HG03159 (cell line): Measurements from ENCODE around the gene SPACA7.

Experiments used
- ATAC-seq: cut with Tn5 transposase; IDR thresholded peaks from one replicate; pipeline ENCODE4 v1.9.1; 2021; ENCODE audit warnings: mild to moderate bottlenecking, moderate library complexity; ENCODE audit not compliant: unreplicated experiment

Gene SPACA7

GRCh38 chr13:112376050-112376681 is at the start of gene SPACA7:
Gene SPACA7, plus strand, starts transcription at chr13:112376355. Its CDS starts 31 bp downstream, at chr13:112376386.
- ATAC-seq = no peak

DNA sequence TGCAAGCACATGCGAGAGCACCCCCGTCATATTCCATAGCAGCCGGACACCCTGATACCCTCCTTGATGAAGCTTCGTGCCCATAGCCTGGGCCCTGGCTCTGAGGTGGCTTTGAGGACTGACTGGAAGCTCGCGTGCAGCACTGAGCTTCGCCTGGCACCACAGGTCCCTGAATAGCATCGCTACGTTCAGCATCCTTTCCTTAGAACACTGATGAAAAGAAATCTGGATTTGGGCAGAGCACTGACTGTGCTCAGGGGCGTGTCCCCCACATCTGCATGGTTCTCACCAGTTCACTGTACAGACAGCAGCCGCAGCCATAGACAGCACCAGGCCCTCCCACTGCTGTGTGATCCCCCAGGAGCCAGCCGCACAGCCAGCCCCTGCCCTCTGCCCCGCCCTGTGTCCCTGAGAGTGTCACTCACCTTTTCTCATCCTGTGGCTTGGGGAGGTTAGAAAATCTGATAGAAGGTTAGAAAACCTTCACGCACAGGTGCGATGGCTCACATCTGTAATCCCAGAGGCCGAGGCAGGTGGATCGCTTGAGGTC is 49.3 kb upstream of the SPACA7 start:
- ATAC-seq = no peak

DNA sequence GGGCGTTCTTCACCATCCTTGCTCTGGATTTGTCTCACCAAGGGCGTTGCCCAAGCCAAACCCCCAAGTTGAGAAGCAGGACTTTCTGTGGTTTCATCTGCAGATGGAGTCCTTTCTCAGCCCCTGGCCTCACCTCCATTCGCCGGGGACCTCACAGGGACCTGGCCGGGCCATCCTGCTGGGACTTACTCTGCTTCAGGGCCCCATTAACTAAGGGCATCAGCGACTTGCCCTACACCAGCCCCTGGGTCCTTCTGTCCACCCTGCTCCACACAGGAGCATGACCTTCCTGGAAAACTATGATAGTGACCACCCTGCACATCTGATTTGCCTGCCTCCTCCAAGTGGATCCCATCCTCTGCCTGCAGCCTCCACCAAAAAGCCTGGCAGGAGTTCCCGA is 47.2 kb upstream of the SPACA7 start:
- no peak for ATAC-seq

DNA sequence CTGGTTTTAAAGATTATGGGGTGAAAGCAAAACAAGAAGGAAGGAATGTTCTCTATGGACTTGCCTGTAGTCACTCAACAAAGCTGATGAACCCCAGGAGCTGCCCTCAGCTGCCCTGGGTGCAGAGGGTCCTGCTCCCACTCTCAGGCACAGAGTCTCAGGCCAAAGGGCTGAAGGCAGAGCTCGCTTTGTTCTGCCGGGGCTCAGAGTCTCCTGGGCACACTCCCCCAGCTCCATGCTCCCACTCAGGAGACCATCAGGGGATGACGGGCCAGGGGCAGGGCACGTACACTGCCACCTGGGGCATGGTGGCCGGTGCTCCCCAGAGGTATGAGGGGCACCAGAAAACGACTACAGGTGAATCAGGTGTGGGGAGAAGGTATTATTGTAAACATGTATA is 46.8 kb upstream of the SPACA7 start:
- no peak for ATAC-seq

GRCh38 chr13:112330066-112330465 is 46.1 kb upstream of the SPACA7 start:
- ATAC-seq = no peak

GRCh38 chr13:112330479-112331381 is 45.4 kb upstream of the SPACA7 start:
- ATAC-seq = no peak

GRCh38 chr13:112331675-112332074 is 44.5 kb upstream of the SPACA7 start:
- ATAC-seq = no peak

GRCh38 chr13:112332727-112333126 is 43.4 kb upstream of the SPACA7 start:
- no peak for ATAC-seq

DNA sequence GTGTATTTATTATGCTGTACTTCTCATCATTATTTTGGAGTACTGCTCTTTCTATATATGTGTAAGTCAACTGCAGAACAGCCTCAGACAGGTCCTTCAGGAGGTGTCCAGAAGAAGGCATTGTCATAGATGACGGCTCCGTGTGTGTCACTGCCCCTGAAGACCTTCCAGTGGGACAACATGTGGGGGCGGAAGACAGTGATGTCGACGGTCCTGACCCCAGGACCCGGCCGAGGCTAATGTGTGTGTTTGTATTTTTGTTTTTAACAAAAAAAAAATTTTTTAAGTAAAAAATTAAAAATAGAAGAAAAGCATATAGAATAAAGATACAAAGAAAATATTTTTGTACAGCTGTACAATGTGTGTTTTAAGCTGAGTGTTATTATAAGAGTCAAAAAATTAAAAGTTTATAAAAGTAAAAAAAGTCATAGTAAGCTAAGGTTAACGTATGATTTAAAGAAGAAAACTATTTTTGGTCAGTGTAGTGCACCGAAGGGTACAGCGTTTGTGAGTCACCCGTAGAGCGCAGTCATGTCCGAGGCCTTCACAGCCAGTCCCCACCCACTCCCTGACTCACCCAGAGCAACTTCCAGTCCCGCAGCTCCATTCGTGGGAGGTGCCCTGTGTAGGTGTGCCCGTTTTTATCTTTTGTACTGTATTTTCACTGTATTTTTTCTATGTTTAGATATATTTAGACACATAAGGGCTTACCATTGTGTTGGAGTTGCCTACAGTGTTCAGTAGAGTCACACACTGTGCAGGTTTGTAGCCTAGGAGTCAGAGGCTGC is 42.2 kb upstream of the SPACA7 start:
- no peak for ATAC-seq

DNA sequence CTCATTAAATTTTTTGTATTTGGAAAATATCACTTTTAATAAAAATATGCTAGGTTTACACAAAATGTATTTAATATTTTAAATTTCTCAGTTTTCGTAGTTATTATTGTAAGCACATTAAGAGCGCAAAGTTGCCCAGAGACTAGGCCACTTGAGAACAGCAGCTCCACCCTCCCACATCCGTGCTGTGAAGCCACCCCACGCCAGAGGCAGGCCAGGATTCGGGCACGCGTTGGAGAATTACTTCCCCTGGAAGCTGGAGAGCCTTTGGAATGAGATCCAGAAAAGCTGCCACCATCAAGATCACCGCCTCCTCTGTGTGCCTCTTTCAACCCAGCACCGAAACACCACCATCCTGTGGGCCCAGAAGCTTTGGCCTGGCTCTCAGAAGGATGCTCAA is 41.0 kb upstream of the SPACA7 start:
- ATAC-seq = no peak

- no peak for ATAC-seq
Measured at GRCh38 chr13:112341446-112341845, 34.7 kb upstream of the SPACA7 start.

- no peak for ATAC-seq
Measured at GRCh38 chr13:112341976-112342735, 34.0 kb upstream of the SPACA7 start.

DNA sequence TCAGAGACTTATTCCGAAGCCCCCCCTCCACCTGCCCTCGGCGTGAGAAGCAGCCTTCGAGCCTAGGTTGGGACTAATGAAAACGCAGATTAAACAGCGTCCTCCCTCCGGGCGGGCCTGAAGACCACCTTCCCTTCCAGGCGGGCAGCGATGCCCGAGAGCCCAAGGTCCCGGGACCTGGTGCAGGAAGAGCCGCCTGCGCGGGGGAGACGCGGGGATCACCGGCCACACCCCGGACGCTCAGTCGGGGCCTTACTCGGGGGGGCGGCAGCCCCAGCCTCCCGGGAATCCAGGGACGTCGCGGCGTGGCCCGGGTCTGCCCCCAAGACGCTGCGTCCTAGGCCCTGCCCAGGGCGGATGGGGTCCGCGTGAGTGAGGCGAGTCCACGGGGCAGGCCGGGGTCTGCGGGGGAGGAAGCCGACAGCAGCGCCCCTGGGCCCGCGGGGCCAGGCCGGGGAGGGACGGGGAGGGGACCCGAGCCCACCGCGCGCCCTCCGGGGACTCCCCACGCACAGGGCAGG is 33.3 kb upstream of the SPACA7 start:
- ATAC-seq = no peak

GRCh38 chr13:112343591-112343990 is 32.6 kb upstream of the SPACA7 start:
- no peak for ATAC-seq

- ATAC-seq = no peak
Measured at GRCh38 chr13:112345826-112346172, 30.4 kb upstream of the SPACA7 start.

GRCh38 chr13:112346173-112346898 is 29.8 kb upstream of the SPACA7 start:
- no peak for ATAC-seq

GRCh38 chr13:112346899-112347229 is 29.3 kb upstream of the SPACA7 start:
- no peak for ATAC-seq

DNA sequence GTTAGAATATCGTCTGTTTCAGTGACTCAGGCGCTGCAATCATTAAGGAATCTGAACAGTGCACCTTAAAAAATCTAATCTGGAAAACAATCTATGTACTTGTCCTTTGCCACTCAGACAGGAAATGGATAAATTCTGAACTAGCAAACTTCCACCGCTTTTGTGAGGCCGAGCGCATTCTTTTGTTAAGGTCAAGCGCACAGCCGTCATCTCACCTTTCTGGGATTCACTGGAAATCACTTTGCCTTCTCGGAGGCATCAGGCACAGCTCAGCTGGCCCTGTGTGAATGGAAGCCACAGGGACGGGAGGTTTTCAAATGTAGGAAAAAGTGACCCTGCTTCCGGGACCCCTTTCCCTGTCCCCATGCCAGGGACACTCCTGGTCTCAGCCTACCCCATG is 28.2 kb upstream of the SPACA7 start:
- no peak for ATAC-seq

DNA sequence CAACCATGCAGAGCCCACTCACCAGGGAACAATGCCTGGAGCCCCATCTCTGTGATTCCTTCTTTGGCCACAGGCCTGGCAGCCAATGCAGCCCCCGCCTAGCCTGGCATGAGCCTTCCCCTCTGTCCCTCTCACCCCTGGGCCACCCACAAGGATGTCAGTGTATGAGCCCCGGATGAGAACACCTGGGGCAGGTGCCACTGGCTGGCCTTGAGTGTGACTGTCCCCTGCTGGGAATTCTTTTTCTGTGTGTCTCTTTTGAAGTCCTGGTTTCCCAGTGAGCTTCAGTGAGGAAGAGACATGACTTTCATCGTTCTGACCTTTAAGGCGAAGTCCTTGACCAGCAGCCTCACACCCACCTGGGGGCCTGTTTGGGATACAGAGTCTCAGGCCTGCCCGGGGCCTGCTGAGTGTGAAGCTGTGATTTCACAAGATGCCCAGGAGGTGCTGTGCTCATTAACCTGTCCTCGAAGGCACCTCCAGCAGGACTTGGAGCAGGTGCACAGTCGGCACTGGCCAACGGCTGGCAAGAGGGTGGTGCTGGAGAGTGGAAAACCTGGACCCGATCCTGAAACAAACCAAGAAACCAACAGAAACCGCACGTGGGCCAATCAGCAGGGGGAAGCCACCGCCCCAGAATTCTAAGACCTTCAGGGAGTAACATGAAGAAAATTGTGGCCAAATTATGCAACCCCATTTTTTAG is 27.4 kb upstream of the SPACA7 start:
- no peak for ATAC-seq
